ENCODE results near the gene PHACTR3.

Gene PHACTR3

GRCh38 chr20:59737073-59737666 lies 132.8 kb downstream of the PHACTR3 start:
- DNase-seq = no peak

GRCh38 chr20:59737816-59738215 lies 133.5 kb downstream of the PHACTR3 start:
- DNase-seq = no peak

- no peak for DNase-seq
These were observed 134.5 kb downstream of the PHACTR3 start for GRCh38 chr20:59738851-59739250.

DNA sequence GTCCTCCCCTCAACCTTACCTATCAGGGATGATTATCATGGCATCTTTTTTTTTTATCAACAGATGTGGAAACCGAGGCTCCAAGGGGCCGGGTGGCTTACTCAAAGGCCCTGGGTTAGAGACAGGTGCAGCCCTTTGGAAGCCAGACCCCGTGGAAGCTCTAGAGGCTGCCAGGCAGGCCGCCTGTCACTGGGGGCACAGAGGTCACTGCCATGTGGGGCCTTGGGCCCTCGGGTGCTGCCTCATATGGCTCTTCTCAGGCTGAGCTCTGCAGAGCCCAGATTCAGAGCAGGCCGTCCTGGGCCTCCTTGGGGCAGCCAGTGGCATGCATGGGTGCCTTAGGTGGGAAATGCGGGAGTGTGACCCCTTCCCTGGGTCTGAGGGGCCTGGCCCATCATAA lies 136.3 kb downstream of the PHACTR3 start:
- no peak for DNase-seq

- no peak for DNase-seq
These were observed 136.7 kb downstream of the PHACTR3 start for GRCh38 chr20:59741073-59741472.

DNA sequence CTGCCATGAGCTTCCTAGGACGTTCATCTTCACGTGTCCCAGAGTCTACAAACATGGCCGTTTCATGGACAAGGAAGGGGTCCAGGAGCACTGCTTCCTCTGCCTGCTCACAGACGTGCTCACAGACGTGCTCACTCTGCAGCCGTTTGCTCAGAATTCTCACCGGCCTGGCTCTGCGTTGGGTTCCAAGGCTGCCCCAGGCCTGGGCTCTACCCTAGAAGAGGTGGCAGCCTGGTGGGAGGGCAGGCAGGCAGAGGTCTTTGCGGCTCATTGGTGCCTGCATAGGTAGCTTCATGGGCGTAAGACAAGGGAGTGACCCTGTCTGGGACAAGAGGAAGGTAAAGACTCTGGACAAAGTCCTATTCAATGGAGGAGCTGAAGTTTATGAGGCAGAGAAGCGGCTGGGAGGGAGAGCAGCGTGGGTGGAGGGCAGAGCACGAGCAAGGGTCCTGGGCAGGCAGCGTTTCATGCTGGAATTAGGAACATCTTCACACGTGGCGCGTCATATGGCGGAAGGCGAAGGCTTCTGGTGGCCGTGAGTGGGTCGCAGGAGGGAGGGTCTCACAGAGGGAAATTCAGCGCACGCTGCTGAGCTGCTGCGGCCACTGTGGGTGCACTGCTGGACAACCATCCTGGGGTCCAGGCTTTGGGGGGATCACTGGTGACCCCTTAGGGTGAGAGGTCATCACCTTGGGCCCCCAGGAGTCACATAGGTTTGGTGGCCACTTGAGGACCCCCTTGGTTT lies 138.2 kb downstream of the PHACTR3 start:
- DNase-seq = no peak

DNA sequence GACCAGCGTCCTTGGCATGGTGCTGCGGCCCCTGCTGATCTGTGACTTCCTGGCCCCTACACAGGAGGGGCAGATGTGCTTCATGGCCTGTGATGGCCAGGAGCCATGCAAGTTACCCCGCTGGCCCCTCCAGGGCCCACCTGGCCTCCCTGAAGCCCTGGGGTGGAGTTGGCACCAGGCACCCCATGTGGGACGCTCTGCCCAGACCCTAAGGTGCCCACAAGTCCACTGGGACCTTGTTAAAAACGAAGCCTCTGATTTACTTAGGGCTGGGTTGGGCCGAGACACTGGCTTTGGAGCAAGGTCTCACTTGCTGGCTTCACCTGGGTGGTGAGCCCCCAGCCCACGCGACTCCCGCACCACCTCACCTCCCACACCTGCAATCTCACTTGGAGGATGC lies 139.0 kb downstream of the PHACTR3 start:
- DNase-seq = no peak

DNA sequence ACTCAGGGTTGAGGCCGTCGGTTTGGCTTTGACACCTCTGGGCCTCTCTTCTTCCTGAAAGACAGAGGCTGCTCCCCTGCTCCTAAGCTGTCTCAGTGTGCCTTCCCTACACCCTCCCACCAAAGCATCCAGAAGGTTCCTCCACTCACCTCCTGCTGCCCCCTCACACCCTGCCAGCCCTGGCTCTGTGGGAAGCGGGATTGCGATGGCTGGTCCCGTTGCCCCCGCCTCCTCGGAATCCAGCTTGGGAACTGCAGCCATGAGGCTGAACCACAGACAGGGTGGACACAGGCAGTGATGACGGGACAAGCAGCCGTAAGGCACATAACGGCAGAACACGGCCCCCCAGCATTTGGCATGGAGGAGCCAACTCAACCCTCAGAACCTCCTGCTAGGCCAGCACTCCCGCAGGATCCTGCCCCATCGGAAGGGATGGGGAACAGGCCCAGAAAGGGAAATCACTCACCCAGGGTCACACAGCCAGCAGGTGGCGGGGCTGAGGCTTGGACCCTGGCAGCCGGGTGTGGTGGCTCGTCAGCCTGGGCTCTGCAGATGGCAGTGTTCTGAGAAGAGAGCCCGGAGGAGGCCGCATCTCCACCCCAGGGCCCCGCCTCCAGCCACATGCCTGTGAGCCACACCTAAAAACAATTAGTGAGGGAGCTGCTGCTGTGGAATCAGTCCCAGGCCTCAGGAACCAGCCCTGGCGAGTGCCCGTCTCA lies 139.6 kb downstream of the PHACTR3 start:
- DNase-seq = no peak

DNA sequence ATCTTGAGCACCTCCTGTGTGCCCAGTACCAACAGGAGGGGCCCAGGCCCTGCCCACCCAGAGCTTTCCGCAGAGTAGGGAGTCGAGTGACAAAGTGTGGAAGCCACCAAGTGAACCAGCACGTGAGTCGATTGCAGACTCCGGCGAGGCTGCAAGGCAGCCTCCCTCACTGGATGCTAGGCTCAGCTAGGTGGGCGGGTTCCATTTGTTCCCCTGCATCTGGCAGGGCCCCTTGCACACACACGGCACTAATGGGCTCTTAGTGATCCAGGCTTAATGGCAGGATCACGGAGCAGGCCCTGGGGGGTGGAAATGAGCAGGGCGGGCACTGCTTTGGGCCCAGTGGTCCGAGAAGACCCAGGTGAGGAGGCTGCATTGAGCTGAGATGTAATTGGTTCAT lies 140.4 kb downstream of the PHACTR3 start:
- DNase-seq = no peak

- DNase-seq = no peak
These were observed 140.9 kb downstream of the PHACTR3 start for GRCh38 chr20:59745201-59745600.

DNA sequence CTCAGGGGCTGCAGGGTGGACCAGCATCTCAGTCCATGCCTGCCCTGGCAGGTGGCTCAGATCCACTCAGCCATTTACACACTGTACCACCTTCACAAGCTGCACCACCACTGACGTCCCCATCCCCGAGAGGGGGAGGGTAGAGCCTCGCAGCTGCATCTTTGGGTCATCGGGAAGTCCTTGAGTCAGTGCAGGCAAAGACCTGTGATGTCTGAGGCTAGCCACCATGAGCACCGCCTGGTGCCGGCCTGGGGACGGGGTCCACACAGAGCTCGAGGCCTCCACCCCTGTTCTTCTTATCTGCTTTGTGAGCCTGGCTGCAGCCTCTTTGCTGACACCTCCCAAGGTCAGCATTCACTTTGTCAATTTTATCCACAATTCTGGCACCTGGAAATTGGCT lies 141.4 kb downstream of the PHACTR3 start:
- no peak for DNase-seq

- DNase-seq = no peak
These were observed 141.8 kb downstream of the PHACTR3 start for GRCh38 chr20:59746155-59746554.

DNA sequence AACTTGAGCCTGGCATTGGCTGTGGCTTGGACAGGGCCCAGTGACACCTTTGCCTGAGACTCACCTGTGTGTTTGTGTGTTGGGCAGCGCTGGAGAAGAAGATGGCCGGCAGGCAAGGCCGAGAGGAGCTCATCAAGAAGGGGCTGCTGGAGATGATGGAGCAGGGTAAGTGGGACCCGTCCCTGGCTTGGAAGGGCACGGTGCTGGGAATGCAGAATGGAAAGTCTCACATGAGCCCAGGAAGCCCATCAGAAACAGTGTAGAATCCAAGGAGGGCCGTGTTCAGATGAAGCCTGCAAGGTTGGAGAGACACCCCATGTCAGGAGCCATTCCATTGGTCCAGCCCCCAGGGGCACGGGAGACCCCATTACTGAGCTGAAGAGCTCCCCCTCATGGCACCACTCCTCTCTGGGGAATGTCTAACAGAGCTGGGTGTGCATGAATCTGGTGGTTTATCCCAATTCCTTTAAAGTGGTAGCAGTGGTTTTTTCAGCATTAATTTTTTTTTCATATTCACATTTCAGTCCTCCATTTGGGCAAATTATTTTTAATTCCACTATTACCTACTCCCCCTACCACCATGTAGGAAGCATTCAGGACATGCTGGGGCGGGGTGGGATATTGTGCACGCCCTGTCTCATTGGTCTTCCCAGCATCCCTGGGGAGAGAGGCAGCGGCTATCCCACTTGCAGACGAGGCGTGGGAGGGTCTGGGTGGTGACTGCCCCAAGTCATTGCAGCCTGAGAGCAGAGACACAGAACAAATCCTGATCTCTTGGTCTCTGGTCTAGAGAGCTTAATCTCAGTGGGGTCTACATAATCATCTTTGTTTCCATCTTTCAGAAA lies 143.6 kb downstream of the PHACTR3 start:
- DNase-seq = no peak

DNA sequence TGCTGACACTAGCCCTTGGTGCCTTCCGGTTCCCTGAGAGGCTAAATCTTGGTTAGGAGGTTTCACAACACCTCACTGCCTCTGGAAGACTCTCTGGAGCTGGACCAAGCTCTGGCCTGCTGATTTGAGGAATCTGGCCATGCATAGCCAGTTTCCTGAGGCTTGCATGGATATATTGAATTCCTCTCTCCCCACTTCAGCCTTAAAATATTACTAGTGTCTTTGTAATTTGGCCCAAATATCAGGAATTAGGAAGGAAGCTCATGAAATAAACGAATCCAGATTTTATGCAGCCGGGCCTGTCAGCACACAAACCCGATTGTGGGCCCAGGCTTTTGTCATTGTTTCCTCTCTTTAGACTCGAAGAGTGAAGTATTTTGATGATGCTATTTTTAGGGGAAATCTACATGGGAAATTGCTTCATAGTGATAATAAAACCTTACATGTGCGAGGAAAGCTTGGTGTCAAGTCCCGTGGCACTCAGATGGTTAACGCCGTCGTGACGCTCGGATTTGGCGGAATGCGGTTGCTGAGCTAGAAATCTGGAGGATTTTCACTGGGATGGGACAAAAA lies 144.4 kb downstream of the PHACTR3 start:
- DNase-seq = no peak

- DNase-seq = no peak
These were observed 145.0 kb downstream of the PHACTR3 start for GRCh38 chr20:59749301-59749700.

DNA sequence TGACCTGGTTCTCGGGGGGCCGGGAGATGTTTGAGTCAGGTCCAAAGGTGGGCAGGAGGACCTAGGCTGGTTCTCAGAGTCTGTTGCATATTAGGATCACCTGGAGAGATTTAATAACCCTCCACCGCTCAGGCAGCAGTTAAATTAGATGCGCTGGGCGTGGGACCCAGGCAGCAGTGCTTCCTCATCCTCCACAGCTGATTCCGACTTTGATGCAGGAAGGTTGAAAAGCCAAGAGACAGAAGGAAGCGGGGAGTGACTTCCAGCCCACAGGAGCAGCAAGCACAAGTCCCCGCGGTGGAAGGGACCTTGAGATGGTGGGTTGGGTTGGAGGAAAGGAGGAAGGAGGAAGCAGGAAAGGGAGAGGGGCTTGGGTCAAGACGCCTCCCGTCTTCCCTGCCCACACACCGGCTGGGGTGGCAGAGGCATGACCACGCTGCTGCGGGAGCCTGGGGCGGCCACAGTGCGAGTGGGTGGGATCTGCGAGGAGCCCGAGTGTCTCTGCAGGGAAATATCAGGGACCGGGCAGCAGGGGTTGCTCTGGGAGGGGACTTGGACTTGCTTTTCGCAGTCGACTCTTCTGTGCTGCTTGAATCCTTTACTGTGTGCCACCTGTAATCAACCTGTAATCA lies 146.0 kb downstream of the PHACTR3 start:
- no peak for DNase-seq

- no peak for DNase-seq
These were observed 146.9 kb downstream of the PHACTR3 start for GRCh38 chr20:59751075-59751711.

GRCh38 chr20:59752101-59752586 lies 147.8 kb downstream of the PHACTR3 start:
- DNase-seq = no peak

GRCh38 chr20:59752704-59753460 lies 148.5 kb downstream of the PHACTR3 start:
- DNase-seq = no peak

- DNase-seq = no peak
These were observed 149.5 kb downstream of the PHACTR3 start for GRCh38 chr20:59753836-59754235.

GRCh38 chr20:59754551-59754950 lies 150.2 kb downstream of the PHACTR3 start:
- DNase-seq = no peak

Data from activated CD4-positive, alpha-beta T cell treated with anti-CD3 and anti-CD28 coated beads for 4 hours (primary cell).